RPMI7951 (cell line): Measurements from ENCODE around the gene FAM20C. TPM values are rescaled to one million over a fixed set of nuclear protein-coding genes. Genes with fewer than 3 reads are reported as not detected.
"Not testable (repeated sequence)": the region's sequence is repeated elsewhere in the genome, so short reads cannot be mapped to it uniquely, and the experiment has no call there.

Experiments used
- DNase-seq: peaks from one replicate; pipeline ENCODE4 v3.0.0-alpha.2; 2012; ENCODE audit warnings: low read depth
- total RNA-seq: library from RNA; depleted of rRNA; stranded (reverse); fragments of >200 nt; shearing (Covaris generic); gene quantifications from 2 replicates; pipeline ENCODE4 v1.2.3, GENCODE V29; 2014

FAM20C gene
- total RNA-seq, 1 experiment from 2014 or later: 256 TPM

DNA sequence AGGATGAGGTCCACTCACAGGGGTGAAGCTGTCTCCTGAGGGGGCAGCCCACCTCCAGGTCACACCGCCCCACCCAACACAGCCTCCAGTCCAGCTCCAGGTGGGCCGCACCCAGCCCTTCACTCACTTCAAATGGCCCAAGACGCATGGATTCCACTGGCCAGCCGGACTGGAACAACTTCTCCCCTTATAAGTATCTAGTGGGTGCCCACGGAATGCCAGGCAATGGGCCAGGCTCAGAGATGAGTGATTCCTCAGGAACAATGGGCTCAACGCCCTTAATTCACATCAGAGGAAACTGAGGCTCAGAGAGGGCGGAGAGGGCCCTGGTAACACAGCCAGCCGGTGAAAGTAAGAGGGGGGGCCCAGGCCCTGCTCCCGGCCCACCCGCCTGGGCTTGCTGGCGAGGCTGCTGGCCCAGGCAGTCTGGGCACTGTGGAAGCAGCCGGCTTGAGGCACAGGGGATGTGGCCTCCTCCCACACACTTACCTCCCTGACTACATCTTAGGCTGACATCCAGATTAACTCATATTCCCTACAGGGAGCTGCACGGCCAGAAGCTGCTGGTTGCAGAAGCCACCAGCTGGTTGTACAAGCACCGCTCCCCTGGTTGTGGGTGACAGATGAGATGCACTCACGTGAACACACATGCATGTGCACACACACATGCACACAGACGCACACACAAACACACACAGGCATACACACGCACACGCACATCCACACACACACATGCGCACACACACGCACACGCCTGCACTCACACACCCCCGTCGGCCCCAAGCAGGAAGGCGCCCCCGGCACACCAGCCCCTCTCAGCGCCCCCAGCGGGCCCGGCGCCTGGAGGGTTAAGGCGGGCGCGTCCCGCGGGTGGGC lies 1.0 kb upstream of the FAM20C start:
- peak; percentile 99 for DNase-seq

DNA sequence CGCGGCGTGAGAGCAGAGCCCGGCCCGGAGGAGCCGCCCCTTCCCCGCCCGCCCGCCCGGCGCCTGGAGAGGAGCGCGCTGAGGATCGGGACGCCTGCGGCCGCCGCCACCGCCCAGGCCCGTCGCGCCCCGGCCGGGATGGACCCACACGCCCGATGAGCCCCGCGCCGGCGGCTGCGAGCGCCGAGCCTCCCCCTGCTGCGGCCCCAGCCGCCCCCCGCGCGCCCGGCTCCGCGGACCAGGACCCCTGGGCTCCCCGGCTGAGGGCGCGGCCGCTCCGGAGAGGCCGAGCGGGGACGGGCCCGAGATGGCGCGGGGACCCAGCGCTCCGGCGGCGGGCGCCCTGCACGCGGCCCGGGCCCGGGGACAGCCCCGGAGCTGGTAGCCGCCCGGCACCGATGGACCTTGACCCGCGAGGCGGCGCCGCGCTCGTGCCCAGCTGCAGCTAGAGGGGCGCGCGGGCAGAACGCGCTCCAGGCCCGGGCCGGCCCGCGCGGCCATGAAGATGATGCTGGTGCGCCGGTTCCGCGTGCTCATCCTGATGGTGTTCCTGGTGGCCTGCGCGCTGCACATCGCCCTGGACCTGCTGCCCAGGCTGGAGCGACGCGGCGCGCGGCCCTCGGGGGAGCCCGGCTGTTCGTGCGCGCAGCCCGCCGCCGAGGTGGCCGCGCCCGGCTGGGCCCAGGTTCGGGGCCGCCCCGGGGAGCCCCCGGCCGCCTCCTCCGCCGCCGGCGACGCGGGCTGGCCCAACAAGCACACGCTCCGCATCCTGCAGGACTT lies 520 bp downstream of the FAM20C start:
- peak; percentile 44 for DNase-seq

DNA sequence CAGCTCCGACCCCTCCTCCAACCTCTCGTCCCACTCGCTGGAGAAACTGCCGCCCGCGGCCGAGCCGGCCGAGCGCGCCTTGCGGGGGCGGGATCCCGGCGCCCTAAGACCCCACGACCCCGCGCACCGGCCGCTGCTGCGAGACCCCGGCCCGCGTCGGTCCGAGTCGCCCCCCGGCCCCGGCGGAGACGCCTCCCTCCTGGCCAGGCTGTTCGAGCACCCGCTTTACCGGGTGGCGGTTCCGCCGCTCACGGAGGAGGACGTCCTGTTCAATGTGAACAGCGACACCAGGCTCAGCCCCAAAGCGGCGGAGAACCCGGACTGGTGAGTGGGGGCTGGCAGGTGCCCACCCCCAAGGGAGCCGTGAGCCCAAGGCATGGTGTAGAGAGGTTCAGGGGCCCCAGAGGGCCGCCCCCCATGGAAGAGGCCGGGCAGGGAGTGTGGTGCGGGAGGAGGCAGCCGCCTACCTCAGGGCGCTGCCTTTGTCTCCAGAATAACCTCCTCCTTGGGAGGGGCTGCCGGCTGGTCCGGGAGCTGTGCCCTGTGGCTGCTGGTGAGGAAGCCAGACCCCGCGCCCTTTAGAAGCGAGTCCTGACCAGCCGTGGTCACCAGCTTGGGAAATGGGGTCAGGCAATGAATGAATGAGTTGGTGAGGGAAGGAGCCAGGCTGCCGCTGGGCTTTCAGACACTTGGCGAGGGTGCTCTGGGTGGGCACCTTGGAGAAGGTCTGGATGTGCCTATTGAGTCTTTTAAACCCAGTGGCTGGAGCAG lies 1.3 kb downstream of the FAM20C start:
- peak; percentile 31 for DNase-seq

- DNase-seq: peak; percentile 50
Observed at GRCh38 chr7:194252-195009, 2.1 kb downstream of the FAM20C start.

- DNase-seq: peak; percentile 63
Observed at GRCh38 chr7:195010-195829, 2.8 kb downstream of the FAM20C start.

- no peak for DNase-seq
Observed at GRCh38 chr7:195830-196128, 3.4 kb downstream of the FAM20C start.

GRCh38 chr7:196283-196682 lies 3.9 kb downstream of the FAM20C start:
- DNase-seq: no peak

DNA sequence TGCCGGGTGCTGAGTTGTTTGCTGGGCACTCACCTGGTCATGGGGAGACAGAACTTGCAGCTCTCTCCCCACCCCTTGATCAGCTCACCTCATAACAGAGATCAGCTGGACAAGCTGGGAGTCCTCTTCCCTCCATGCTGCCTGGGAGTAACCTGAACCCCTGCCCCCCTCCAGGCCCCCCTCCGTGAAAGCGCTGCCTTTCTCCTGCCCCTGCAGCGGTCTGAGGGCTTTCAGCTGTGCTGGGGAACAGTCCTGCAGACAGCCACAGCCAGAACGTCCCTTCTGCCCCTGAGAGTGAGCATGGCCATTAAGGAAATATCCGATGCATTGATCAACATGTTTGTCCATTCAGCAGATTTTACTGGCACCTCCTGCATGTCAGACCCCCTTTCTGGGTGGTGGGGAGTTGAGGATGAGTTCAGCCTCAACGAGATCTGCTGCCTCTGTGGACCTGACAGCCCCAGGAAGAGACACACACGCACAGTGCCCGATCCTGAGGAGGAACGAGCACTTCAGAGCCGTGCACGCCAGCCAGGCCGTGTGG lies 4.5 kb downstream of the FAM20C start:
- DNase-seq: peak; percentile 36

GRCh38 chr7:197413-198335 lies 5.3 kb downstream of the FAM20C start:
- peak; percentile 72 for DNase-seq

DNA sequence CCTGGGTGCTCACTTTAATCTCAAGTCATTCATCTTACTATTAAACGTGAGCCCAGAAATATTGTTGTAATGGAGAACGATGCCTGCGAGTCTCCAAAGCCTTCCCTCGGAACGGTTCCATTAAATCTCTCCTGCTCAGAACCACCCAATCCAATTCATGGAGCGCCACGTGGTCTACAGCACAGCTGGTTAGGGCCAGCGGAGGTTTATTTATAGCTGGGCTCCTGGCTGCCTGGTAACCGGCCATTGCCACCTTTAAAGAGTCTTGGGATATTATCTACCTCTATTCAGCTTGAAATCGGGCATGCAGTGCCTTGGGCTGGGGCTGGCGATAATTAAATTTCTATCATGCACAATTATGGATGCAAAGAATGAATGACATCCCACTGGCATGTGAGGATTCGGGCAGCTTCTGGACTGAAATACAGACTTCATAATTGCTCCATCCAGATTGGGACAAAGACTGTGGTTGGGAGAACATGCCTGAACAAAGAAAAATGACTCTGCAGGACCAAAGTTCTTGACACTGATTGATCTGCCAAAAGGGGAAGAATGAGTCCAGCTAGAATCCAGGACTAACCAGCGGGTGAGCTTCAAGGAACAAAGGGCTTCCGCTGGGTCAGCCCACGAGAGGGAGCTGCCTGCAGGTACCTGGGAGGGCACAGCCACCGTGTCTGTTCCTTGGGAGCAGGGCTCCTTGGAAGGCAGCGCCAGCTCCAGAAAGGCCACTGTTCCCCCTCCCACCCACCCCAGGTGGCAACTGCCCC lies 7.3 kb downstream of the FAM20C start:
- peak; percentile 46 for DNase-seq

- peak; percentile 38 for DNase-seq
Observed at GRCh38 chr7:200290-200689, 7.9 kb downstream of the FAM20C start.

DNA sequence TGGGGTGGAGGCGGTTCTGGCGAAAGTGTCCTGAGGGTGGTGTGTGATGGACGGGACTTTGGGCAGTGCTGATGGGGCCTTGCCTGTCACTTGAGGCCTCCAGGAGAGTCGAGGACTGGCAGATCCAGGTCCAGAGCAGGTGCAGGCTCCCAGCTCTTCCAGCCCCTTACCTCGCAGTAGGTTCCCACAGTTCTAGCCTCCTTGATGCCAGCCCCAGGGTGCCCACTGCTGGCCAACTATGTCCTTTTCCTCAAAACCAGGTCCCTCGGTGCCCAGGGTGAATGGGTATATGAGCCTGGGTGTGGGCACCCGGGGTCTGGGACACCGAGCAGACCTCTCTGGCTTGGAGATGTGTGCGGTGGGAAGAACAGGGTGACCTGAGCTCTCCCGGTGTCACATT lies 8.3 kb downstream of the FAM20C start:
- no peak for DNase-seq

GRCh38 chr7:204326-204725 lies 12.0 kb downstream of the FAM20C start:
- no peak for DNase-seq

- DNase-seq: peak; percentile 47
Observed at GRCh38 chr7:205115-206010, 13.0 kb downstream of the FAM20C start.

GRCh38 chr7:206351-206750 lies 14.0 kb downstream of the FAM20C start:
- not testable (repeated sequence) for DNase-seq

- peak; percentile 62 for DNase-seq
Observed at GRCh38 chr7:207418-208129, 15.2 kb downstream of the FAM20C start.
